B cell (primary cell): Measurements from ENCODE around the gene ERC2. TPM values are rescaled to one million over a fixed set of nuclear protein-coding genes. Genes with fewer than 3 reads are reported as not detected.

Experiments used
- ATAC-seq: fragments of 200-7000 bp; cut with Tn5 transposase; one replicate; pipeline ENCODE4 v1.10.0; 2021; ENCODE audit warnings: low read depth, mild to moderate bottlenecking, moderate number of reproducible peaks, moderate library complexity
- CTCF ChIA-PET: fragments of 350-600 bp; sonication (Branson Sonifier 250); formaldehyde crosslinking; loops from one replicate; lab custom pipeline; 2021; ENCODE audit warnings: antibody characterized with exemption, inconsistent platforms; lab: Charles Lee
- POLR2A ChIA-PET: fragments of 350-600 bp; sonication (Branson Sonifier 250); formaldehyde crosslinking; loops from one replicate; lab custom pipeline; 2021; ENCODE audit warnings: antibody characterized with exemption; lab: Charles Lee
- DNase-seq: peaks from one replicate; pipeline ENCODE4 v3.0.0; 2013
- H2AFZ ChIP-seq: 2 replicates; pipeline ENCODE4 v1.6.1; 2012; ENCODE audit warnings: mild to moderate bottlenecking, low read depth, low read length; ENCODE audit not compliant: insufficient read depth, poor library complexity, severe bottlenecking
- H3K27ac ChIP-seq, 2 donors: 1 replicate in 1 of 2; 2 replicates in 1 of 2; pipeline ENCODE4 v1.5.1; 2012 to 2013; ENCODE audit warnings: low read length in 2 of 2, mild to moderate bottlenecking in 2 of 2, moderate library complexity in 1 of 2
- H3K27me3 ChIP-seq, 4 experiments: fragments of 200-600 bp in 1 of 4; sonication (generic) in 1 of 4; replicated peaks in 1 of 4; 1 replicate in 2 of 4; 2 replicates in 2 of 4; pipeline versions ENCODE4 v1.6.1 to v1.7.0; 2013 to 2016; ENCODE audit warnings: low read length in 3 of 4, mild to moderate bottlenecking in 2 of 4, mixed read lengths in 1 of 4, moderate library complexity in 1 of 4; ENCODE audit not compliant: insufficient read depth in 4 of 4, control insufficient read depth in 3 of 4; ENCODE audit errors: control extremely low read depth in 1 of 4
- H3K36me3 ChIP-seq, 2 experiments: replicated peaks in 1 of 2; 1 replicate in 1 of 2; 2 replicates in 1 of 2; pipeline versions ENCODE4 v1.6.1 to v1.7.1; 2013; ENCODE audit warnings: low read length in 1 of 2; ENCODE audit not compliant: insufficient read depth in 2 of 2, control insufficient read depth in 1 of 2; ENCODE audit errors: control extremely low read depth in 1 of 2, extremely low read depth in 1 of 2
- H3K4me1 ChIP-seq, 2 donors: fragments of 200-600 bp in 1 of 2; sonication (generic) in 1 of 2; 1 replicate in 1 of 2; 2 replicates in 1 of 2; pipeline versions ENCODE4 v1.5.1 to v1.6.1; 2013 to 2017; ENCODE audit warnings: low read length in 2 of 2; ENCODE audit not compliant: control insufficient read depth in 2 of 2, insufficient read depth in 2 of 2
- H3K4me2 ChIP-seq: replicated peaks from 2 replicates; pipeline ENCODE3; 2012; ENCODE audit warnings: mild to moderate bottlenecking, low read depth, low read length; ENCODE audit not compliant: poor library complexity, severe bottlenecking
- H3K4me3 ChIP-seq, 5 experiments: fragments of 200-600 bp in 1 of 5; sonication (generic) in 1 of 5; 1 replicate in 3 of 5; 2 replicates in 2 of 5; pipeline versions ENCODE4 v1.5.1 to v1.7.0; 2011 to 2016; ENCODE audit warnings: low read length in 4 of 5, mild to moderate bottlenecking in 4 of 5, low read depth in 2 of 5, control low read depth in 1 of 5, moderate library complexity in 1 of 5; ENCODE audit not compliant: insufficient read depth in 1 of 5; ENCODE audit errors: control extremely low read depth in 1 of 5, extremely low read depth in 1 of 5
- H3K79me2 ChIP-seq: fragments of 200-600 bp; sonication (generic); one replicate; pipeline ENCODE4 v1.6.0; 2016; ENCODE audit warnings: low read length; ENCODE audit not compliant: control insufficient read depth, insufficient read depth
- H3K9ac ChIP-seq: fragments of 200-600 bp; sonication (generic); 2 replicates; pipeline ENCODE4 v1.6.1; 2017; ENCODE audit warnings: mild to moderate bottlenecking, low read length, moderate library complexity
- H3K9me3 ChIP-seq, 3 donors: one replicate each; pipeline versions ENCODE4 v1.6.1 to v1.7.1; 2013; ENCODE audit warnings: low read length in 2 of 3; ENCODE audit not compliant: control insufficient read depth in 2 of 3, insufficient read depth in 1 of 3; ENCODE audit errors: control extremely low read depth in 1 of 3
- H4K20me1 ChIP-seq: 2 replicates; pipeline ENCODE4 v1.6.0; 2012; ENCODE audit warnings: mild to moderate bottlenecking, low read length; ENCODE audit not compliant: insufficient read depth, control insufficient read depth, poor library complexity, severe bottlenecking
- H3K27ac Mint-ChIP-seq: one replicate; pipeline ENCODE4 v1.8.0; 2021; ENCODE audit warnings: mixed read lengths
- H3K27me3 Mint-ChIP-seq: one replicate; pipeline ENCODE4 v1.8.0; 2021; ENCODE audit warnings: mixed read lengths
- H3K4me1 Mint-ChIP-seq: one replicate; pipeline ENCODE4 v1.8.0; 2021; ENCODE audit warnings: mixed read lengths
- H3K4me3 Mint-ChIP-seq: one replicate; pipeline ENCODE4 v1.8.0; 2021; ENCODE audit warnings: mixed read lengths
- H3K9me3 Mint-ChIP-seq: one replicate; pipeline ENCODE4 v1.8.0; 2022; ENCODE audit warnings: mixed read lengths; ENCODE audit not compliant: insufficient read depth
- CTCF ChIP-seq: fragments of 200-600 bp; IDR thresholded peaks from one replicate; pipeline ENCODE4 v1.8.0; 2022; ENCODE audit warnings: antibody characterized with exemption, mild to moderate bottlenecking
- EZH2 ChIP-seq: IDR thresholded peaks from 2 replicates; pipeline ENCODE4 v1.6.1; 2012; ENCODE audit warnings: borderline replicate concordance, low read depth, mild to moderate bottlenecking, moderate library complexity, low read length; ENCODE audit not compliant: insufficient read depth, poor library complexity, severe bottlenecking
- WGBS: methylation state at CpG from one replicate; pipeline ENCODE4 v1.1.5; 2013; ENCODE audit warnings: missing lambda C conversion rate; ENCODE audit not compliant: insufficient coverage; 5-methylcytosine and 5-hydroxymethylcytosine counted together
- intact Hi-C: fragments of 100-400 bp; cut with micrococcal nuclease; formaldehyde crosslinking; loops from one replicate; pipeline ENCODE4 v1.10.0; 2022
- polyA plus RNA-seq: library from polyadenylated mRNA; depleted of rRNA; stranded (reverse); fragments of >200 nt; gene quantifications from 2 replicates; pipeline ENCODE4 v1.2.3, GENCODE V29; 2012
- total RNA-seq, 2 donors: library from RNA; stranded (reverse); fragments of 120-200 nt in 1 of 2; gene quantifications; 1 replicate in 1 of 2; 2 replicates in 1 of 2; pipeline versions ENCODE4 v1.2.3 to v1.2.4, GENCODE V29; 2013 to 2022

The ERC2 gene
- total and polyA plus RNA-seq, 2 donors (not counting 1 experiment from before 2014, with no cell fraction given), result not detected

- ATAC-seq, result no peak
- Mint-ChIP-seq H3K4me3 (no peak overlapping the region), H3K4me1 (no peaks in the 10 kb centered on the region), H3K9me3 (no peaks in the 10 kb centered on the region), H3K27ac (no peak overlapping the region), H3K27me3 (peaks cover 4% of the 10 kb centered on the region)
- no peak overlapping the region for H3K4me2 ChIP-seq
- no peak for TF ChIP-seq CTCF
- no peak for TF ChIP-seq EZH2
- whole genome bisulfite sequencing, result no CpG with 5 or more reads among the region's 1 CpG
- no peaks in the 10 kb centered on the region for H3K79me2 ChIP-seq
- no peaks in the 10 kb centered on the region for H3K9me3 ChIP-seq
- DNase-seq, result no peak
- ChIA-PET CTCF (no interaction called here), POLR2A (no interaction called here)
- no peaks in the 10 kb centered on the region for H3K36me3 ChIP-seq
- H3K27me3 ChIP-seq, result no peaks in the 10 kb centered on the region
- no peak overlapping the region for H3K4me3 ChIP-seq
- H3K9ac ChIP-seq, result no peak overlapping the region
- H3K4me1 ChIP-seq, result no peaks in the 10 kb centered on the region
- H4K20me1 ChIP-seq, result no peaks in the 10 kb centered on the region
- H3K27ac ChIP-seq, result no peak overlapping the region
- intact Hi-C loops, result no loop called here
- H2AFZ ChIP-seq, result no peak overlapping the region
Measured at GRCh38 chr3:56201407-56201806, 266.9 kb downstream of the ERC2 start.

GRCh38 chr3:56200251-56200650 lies 268.0 kb downstream of the ERC2 start:
- H3K27me3 ChIP-seq, result no peaks in the 10 kb centered on the region
- H3K9ac ChIP-seq, result no peak overlapping the region
- H3K36me3 ChIP-seq, result no peaks in the 10 kb centered on the region
- DNase-seq (no peak), ATAC-seq (no peak)
- H4K20me1 ChIP-seq, result no peaks in the 10 kb centered on the region
- ChIA-PET POLR2A (no interaction called here), CTCF (no interaction called here)
- no peak overlapping the region for H3K27ac ChIP-seq
- intact Hi-C loops, result no loop called here
- Mint-ChIP-seq H3K27me3 (peaks cover 4% of the 10 kb centered on the region), H3K4me3 (no peak overlapping the region), H3K9me3 (no peaks in the 10 kb centered on the region), H3K4me1 (no peaks in the 10 kb centered on the region), H3K27ac (no peak overlapping the region)
- no peaks in the 10 kb centered on the region for H3K4me1 ChIP-seq
- H3K79me2 ChIP-seq, result no peaks in the 10 kb centered on the region
- no peaks in the 10 kb centered on the region for H3K9me3 ChIP-seq
- no peak for TF ChIP-seq CTCF
- no peak for TF ChIP-seq EZH2
- H3K4me2 ChIP-seq, result no peak overlapping the region
- no peak overlapping the region for H2AFZ ChIP-seq
- no peak overlapping the region for H3K4me3 ChIP-seq
